Small intestine (tissue), 7 donors: ENCODE results near the gene DOCK4. TPM values are rescaled to one million over a fixed set of nuclear protein-coding genes. Genes with fewer than 3 reads are reported as not detected.

Experiments
- DNase-seq, 2 donors: peaks; one replicate each; pipeline versions ENCODE4 v3.0.0 to v3.0.0-alpha.2; 2013
- FAIRE-seq: peaks from 2 replicates; lab custom pipeline; 2012; peaks lifted over from hg19 to GRCh38; lab: Jason Lieb, UNC
- H3K27ac ChIP-seq, 3 donors: one replicate each; pipeline ENCODE4 v1.5.1; 2013; ENCODE audit warnings: low read length in 2 of 3, mild to moderate bottlenecking in 2 of 3, control low read depth in 1 of 3, inconsistent platforms in 1 of 3, low read depth in 1 of 3, moderate library complexity in 1 of 3
- H3K27me3 ChIP-seq, 3 donors: one replicate each; pipeline ENCODE4 v1.6.1; 2013; ENCODE audit warnings: low read length in 3 of 3, inconsistent platforms in 1 of 3; ENCODE audit not compliant: control insufficient read depth in 3 of 3, insufficient read depth in 3 of 3
- H3K36me3 ChIP-seq, 3 donors: one replicate each; pipeline ENCODE4 v1.6.1; 2013; ENCODE audit warnings: low read length in 3 of 3, inconsistent platforms in 1 of 3, low read depth in 1 of 3, mild to moderate bottlenecking in 1 of 3, moderate library complexity in 1 of 3; ENCODE audit not compliant: control insufficient read depth in 3 of 3, insufficient read depth in 2 of 3
- H3K4me1 ChIP-seq, 3 donors: one replicate each; pipeline ENCODE4 v1.6.1; 2013; ENCODE audit warnings: low read length in 2 of 3, inconsistent platforms in 1 of 3, low read depth in 1 of 3, mild to moderate bottlenecking in 1 of 3, moderate library complexity in 1 of 3; ENCODE audit not compliant: control insufficient read depth in 3 of 3, insufficient read depth in 2 of 3
- H3K4me3 ChIP-seq, 3 donors: one replicate each; pipeline ENCODE4 v1.5.1; 2013; ENCODE audit warnings: low read length in 3 of 3, control low read depth in 1 of 3, inconsistent platforms in 1 of 3, low read depth in 1 of 3, mild to moderate bottlenecking in 1 of 3, moderate library complexity in 1 of 3
- H3K9me3 ChIP-seq, 2 donors: one replicate each; pipeline ENCODE4 v1.6.1; 2013; ENCODE audit warnings: low read depth in 1 of 2, low read length in 1 of 2; ENCODE audit not compliant: control insufficient read depth in 2 of 2, insufficient read depth in 1 of 2
- WGBS, 3 donors: extraction: QIAGEN DNeasy Blood & Tissue Kit; methylation state at CpG; one replicate each; pipeline ENCODE4 v1.1.7; 2013; 5-methylcytosine and 5-hydroxymethylcytosine counted together
- polyA plus RNA-seq, 4 donors: library from polyadenylated mRNA; stranded (reverse) in 3 of 4; unstranded in 1 of 4; fragments of 200-250 nt in 3 of 4; fragments of 120-200 nt in 1 of 4; gene quantifications; one replicate each; pipeline versions ENCODE4 v1.2.1 to v1.2.3, GENCODE V29; 2013
- donor health status: healthy with polysubstance abuse.
- donor health status: control.
- donor health status: control.
- donor health status: Bipolar disorder and iron deficiency.
- donor health status: healthy.

DOCK4 gene
- polyA plus RNA-seq, 4 donors = 1.9 to 4.1 (median 3.8) TPM; not detected in 1

DNA sequence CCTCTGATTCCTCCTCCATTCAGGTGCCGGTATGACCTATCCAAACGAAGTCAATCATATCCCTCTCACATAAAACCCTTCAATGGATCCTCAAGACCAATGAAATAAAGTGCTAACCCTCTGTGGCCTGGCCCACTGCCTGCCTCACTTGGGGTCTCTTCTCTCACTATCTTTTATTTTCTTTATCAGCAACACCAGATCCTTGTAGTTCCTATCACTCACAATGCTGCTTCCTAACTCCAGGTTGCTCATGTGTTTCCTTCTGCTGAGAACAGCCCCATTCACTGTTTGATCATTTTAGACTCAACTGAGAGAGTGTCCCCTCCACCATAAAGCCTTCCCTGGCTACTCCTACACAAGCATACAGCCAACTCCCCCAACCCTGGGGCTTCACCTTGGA, 180.6 kb downstream of the DOCK4 start:
- H3K9me3 ChIP-seq = no peaks in the 10 kb centered on the region
- DNase-seq = no peak
- no peak overlapping the region for H3K27ac ChIP-seq
- H3K4me1 ChIP-seq = peaks cover 0 to 14% (median 0%) of the 10 kb centered on the region in 3 donors
- 86 to 98% (median 96%) methylated on average over 2 of the region's 2 CpGs for WGBS, 3 donors
- no peaks in the 10 kb centered on the region for H3K27me3 ChIP-seq
- H3K36me3 ChIP-seq = no peaks in the 10 kb centered on the region
- no peak for FAIRE-seq
- no peak overlapping the region for H3K4me3 ChIP-seq

DNA sequence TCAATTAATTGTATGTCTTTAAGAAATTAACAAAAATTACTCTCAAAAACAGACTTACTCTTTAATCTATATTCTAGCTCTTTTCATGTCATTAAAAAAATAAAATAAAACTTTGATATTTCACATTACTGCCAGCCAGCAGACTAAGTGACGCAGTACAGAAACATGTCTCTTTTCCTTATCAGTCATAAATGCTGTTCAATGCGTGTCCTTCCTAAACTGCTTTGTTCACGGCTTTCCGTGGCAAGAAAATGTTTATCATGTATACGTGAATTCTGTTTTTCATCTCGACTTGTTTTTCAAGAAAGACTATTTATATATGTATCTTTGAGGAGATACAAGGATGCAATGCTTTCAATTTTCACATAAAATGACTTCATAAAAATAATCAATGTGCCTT, 182.4 kb downstream of the DOCK4 start:
- Histone ChIP-seq H3K9me3 (no peaks in the 10 kb centered on the region), H3K27ac (no peak overlapping the region), H3K4me1 (peaks cover 0 to 14% (median 0%) of the 10 kb centered on the region in 3 donors), H3K36me3 (no peaks in the 10 kb centered on the region), H3K27me3 (no peaks in the 10 kb centered on the region), H3K4me3 (no peak overlapping the region)
- FAIRE-seq = no peak
- WGBS, 3 donors = 90 to 94% (median 90%) methylated on average over 6 of the region's 6 CpGs
- DNase-seq = no peak

DNA sequence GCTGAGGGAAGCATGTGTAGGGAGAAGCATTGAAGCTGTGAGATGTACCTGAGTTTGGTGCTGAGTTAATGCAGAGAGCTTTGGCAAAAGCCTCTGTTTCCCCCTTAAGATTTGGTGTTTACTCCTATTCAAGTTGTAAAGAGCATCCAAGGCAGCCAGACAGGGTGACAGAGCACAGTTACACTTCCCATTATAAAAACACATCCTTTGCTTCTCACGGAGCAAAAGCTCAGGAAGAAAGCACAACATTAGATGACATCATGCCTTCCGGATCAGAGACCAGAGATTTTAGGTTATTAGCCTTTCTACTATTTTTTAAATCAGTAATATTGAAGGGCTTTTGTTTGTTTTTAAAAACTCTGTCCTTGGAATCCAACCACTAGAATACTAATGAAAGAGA, 182.9 kb downstream of the DOCK4 start:
- Histone ChIP-seq H3K9me3 (no peaks in the 10 kb centered on the region), H3K27me3 (no peaks in the 10 kb centered on the region), H3K4me1 (peaks cover 0 to 14% (median 0%) of the 10 kb centered on the region in 3 donors), H3K27ac (no peak overlapping the region), H3K4me3 (no peak overlapping the region), H3K36me3 (no peaks in the 10 kb centered on the region)
- 63 to 73% (median 73%) methylated on average over 2 of the region's 2 CpGs for WGBS, 3 donors
- FAIRE-seq = no peak
- DNase-seq = no peak

DNA sequence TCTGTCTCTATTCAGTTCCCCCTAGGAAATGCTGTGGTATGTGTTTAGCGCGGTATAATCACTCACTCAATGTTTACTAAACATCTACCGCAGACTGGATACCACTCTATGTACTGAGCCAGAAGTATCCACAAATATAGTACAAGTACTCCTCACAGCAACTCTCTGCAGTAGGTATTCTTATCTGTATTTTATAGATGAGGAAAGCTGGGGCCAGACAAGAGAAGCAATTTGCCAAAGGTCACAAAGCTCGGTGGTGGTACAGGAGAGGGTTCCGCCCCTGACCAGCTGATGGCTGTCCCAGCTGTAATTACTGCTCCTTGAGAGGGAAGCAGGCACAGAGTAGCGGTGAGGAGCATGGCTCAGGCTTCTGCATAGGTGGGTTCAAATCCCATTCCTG, 184.1 kb downstream of the DOCK4 start:
- Histone ChIP-seq H3K27me3 (no peaks in the 10 kb centered on the region), H3K27ac (peak overlapping the region in 1 of 3 donors; percentile 42), H3K9me3 (no peaks in the 10 kb centered on the region), H3K4me3 (no peak overlapping the region), H3K4me1 (peaks cover 0 to 14% (median 0%) of the 10 kb centered on the region in 3 donors), H3K36me3 (no peaks in the 10 kb centered on the region)
- peak; percentile 79 to 82 for DNase-seq
- no peak for FAIRE-seq
- WGBS, 3 donors = 21 to 52% (median 41%) methylated on average over 6 of the region's 6 CpGs

DNA sequence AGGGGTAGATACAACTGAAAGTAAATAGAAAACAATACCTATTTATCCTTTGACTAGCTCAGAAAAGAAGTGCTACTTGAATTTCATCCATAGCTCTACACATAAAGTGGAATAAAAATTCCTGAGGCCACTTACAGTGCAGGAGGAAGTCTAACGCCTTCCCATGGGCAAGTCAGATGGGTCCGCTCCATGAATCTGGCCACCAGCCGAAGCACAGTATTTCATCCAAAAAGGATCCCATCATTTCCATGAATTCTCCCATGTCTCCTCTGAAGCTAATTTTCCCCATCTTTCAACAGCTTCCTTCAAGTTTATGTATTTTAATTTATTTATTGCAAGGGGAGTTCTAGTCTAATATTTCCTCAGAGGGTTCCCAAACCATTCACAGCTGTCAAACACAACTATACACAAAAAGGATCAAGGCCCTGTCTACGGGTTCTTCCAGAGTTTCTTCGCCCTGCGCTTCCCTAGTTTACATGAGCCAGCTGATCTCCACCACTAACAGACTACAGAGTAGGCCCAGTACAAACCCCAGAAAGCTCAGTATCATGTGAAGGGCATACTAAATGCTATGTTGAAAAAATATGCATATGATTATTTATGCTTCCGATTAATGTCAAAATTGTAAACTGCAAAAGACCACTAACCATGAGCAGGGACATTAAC, 184.7 kb downstream of the DOCK4 start:
- no peak overlapping the region for H3K4me3 ChIP-seq
- H3K36me3 ChIP-seq = no peaks in the 10 kb centered on the region
- no peaks in the 10 kb centered on the region for H3K27me3 ChIP-seq
- H3K9me3 ChIP-seq = no peaks in the 10 kb centered on the region
- no peak for FAIRE-seq
- 74 to 84% (median 78%) methylated on average over 7 of the region's 7 CpGs for WGBS, 3 donors
- H3K27ac ChIP-seq = peak overlapping the region in 1 of 3 donors; percentile 42
- peaks cover 0 to 14% (median 0%) of the 10 kb centered on the region in 3 donors for H3K4me1 ChIP-seq
- no peak for DNase-seq

DNA sequence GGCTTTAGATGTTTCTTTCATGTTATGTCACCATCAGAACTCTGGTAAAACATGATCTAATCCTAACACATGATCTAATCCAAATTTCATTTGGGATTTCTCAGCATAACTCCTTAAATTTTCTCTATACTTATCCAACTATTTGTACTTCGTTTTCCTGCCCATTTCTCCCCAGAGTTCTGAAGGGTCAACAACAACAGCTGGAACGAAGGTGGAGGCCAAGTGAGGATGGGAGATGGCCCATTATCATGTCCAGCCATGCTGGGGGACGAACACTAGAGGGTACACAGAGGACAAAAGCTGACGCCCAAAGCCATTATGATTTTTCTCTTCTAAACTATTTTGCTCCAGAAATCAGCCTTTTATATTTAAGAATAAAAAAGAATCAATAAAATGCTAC, 185.4 kb downstream of the DOCK4 start:
- H3K9me3 ChIP-seq = no peaks in the 10 kb centered on the region
- no peak overlapping the region for H3K27ac ChIP-seq
- 72 to 88% (median 74%) methylated on average over 4 of the region's 4 CpGs for WGBS, 3 donors
- H3K4me1 ChIP-seq = peaks cover 0 to 14% (median 0%) of the 10 kb centered on the region in 3 donors
- FAIRE-seq (no peak), DNase-seq (no peak)
- no peak overlapping the region for H3K4me3 ChIP-seq
- H3K36me3 ChIP-seq = no peaks in the 10 kb centered on the region
- H3K27me3 ChIP-seq = no peaks in the 10 kb centered on the region

DNA sequence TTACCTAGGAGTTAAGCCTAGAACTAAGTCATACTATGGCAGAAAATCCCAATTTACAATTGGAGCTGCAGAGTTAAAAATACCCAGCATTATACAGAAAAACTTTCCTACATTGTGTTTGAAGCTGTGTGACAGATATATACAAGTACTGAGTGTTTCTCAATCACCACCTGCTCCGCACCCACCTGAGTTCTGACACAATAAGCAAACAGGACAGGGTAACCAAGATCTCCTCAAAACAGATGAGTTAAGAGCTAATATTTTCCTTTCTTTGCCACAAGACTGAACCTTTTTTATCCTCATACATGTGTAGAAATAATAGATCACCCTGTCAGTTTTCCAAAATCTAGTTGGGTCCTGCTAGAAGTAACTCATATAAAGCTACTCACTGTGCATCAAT, 186.3 kb downstream of the DOCK4 start:
- H3K4me3 ChIP-seq = no peak overlapping the region
- no peak overlapping the region for H3K27ac ChIP-seq
- DNase-seq (no peak), FAIRE-seq (no peak)
- 91 to 97% (median 93%) methylated on average over 1 of the region's 1 CpG for WGBS, 3 donors
- H3K9me3 ChIP-seq = no peaks in the 10 kb centered on the region
- no peaks in the 10 kb centered on the region for H3K27me3 ChIP-seq
- H3K36me3 ChIP-seq = no peaks in the 10 kb centered on the region
- peaks cover 0 to 14% (median 0%) of the 10 kb centered on the region in 3 donors for H3K4me1 ChIP-seq

DNA sequence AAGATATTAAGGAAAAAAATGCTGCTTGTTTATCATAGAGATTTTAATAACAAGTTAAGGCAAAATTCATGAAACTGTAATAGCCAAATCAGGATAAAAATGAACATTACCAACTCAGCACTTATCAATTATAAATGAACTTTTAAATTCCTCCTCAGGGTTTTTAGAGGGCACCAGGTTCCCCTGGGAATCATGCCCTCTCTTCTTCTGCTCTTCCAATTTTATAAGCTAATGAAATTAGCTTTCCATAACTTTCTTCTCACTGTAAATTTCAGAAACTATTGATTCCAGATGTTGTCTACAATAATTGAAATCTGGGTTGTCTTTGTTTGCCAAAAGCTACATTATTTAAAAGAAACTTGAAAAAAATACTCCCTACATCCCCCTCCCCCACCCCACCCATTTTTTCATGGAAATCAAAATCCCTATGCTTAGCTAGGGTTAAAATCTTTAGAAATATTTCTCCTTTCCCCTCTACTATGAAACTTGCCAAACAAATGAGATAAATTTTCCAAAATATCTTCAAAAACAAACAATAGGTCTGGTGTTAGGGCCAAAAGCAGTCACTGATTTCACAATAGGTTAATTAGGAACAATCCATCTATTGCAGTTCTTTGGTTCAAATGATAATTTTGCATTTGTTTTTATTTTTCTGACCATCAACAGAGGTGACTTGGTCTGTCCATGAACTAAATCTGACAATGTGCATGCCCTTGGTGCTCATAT, 187.7 kb downstream of the DOCK4 start:
- H3K27me3 ChIP-seq = no peaks in the 10 kb centered on the region
- FAIRE-seq = no peak
- H3K4me1 ChIP-seq = peaks cover 0 to 14% (median 0%) of the 10 kb centered on the region in 3 donors
- no peaks in the 10 kb centered on the region for H3K9me3 ChIP-seq
- H3K36me3 ChIP-seq = no peaks in the 10 kb centered on the region
- no peak for DNase-seq
- no peak overlapping the region for H3K27ac ChIP-seq
- no peak overlapping the region for H3K4me3 ChIP-seq
